CD14-positive monocyte (primary cell): Measurements from ENCODE around the gene PRM1. TPM values are rescaled to one million over a fixed set of nuclear protein-coding genes. Genes with fewer than 3 reads are reported as not detected.
A peak's percentile ranks its signal among the peaks of the same experiment; 100 is the strongest.

Source experiments
- DNase-seq, 3 donors: peaks; one replicate each; pipeline ENCODE4 v3.0.0-alpha.2; 2011 to 2022
- H2AFZ ChIP-seq: 2 replicates; pipeline ENCODE4 v1.6.0; 2012; ENCODE audit warnings: mild to moderate bottlenecking, low read depth, low read length, inconsistent platforms; ENCODE audit not compliant: insufficient read depth, poor library complexity, severe bottlenecking
- H3K27ac ChIP-seq, 2 donors: 1 replicate in 1 of 2; 2 replicates in 1 of 2; pipeline ENCODE4 v1.5.1; 2012 to 2013; ENCODE audit warnings: low read length in 2 of 2, control low read depth in 1 of 2, inconsistent platforms in 1 of 2, low read depth in 1 of 2, mild to moderate bottlenecking in 1 of 2
- H3K27me3 ChIP-seq, 2 donors: one replicate each; pipeline versions ENCODE4 v1.6.0 to v1.6.1; 2011 to 2013; ENCODE audit warnings: low read length in 2 of 2; ENCODE audit not compliant: control insufficient read depth in 2 of 2, insufficient read depth in 2 of 2
- H3K36me3 ChIP-seq, 2 donors: replicated peaks in 1 of 2; 1 replicate in 1 of 2; 2 replicates in 1 of 2; pipeline versions ENCODE4 v1.5.1 to v1.6.1; 2012 to 2013; ENCODE audit warnings: low read length in 2 of 2, control low read depth in 1 of 2, inconsistent platforms in 1 of 2, mild to moderate bottlenecking in 1 of 2; ENCODE audit not compliant: insufficient read depth in 2 of 2, control insufficient read depth in 1 of 2
- H3K4me1 ChIP-seq, 2 donors: 1 replicate in 1 of 2; 2 replicates in 1 of 2; pipeline versions ENCODE4 v1.5.1 to v1.6.1; 2012 to 2013; ENCODE audit warnings: low read length in 2 of 2, control low read depth in 1 of 2, inconsistent platforms in 1 of 2, mild to moderate bottlenecking in 1 of 2, moderate library complexity in 1 of 2; ENCODE audit not compliant: insufficient read depth in 2 of 2, control insufficient read depth in 1 of 2
- H3K4me2 ChIP-seq: replicated peaks from 2 replicates; pipeline ENCODE3; 2012; ENCODE audit warnings: low read length, moderate library complexity, mild to moderate bottlenecking; ENCODE audit not compliant: poor library complexity, severe bottlenecking; ENCODE audit errors: extremely low read depth
- H3K4me3 ChIP-seq, 3 experiments: fragments of 200-600 bp in 1 of 3; sonication (generic) in 1 of 3; replicated peaks in 1 of 3; 1 replicate in 2 of 3; 2 replicates in 1 of 3; pipeline ENCODE4 v1.5.1; 2011 to 2013; ENCODE audit warnings: low read length in 3 of 3, mild to moderate bottlenecking in 3 of 3, control low read depth in 2 of 3, low read depth in 2 of 3, inconsistent platforms in 1 of 3, moderate library complexity in 1 of 3
- H3K79me2 ChIP-seq: 2 replicates; pipeline ENCODE4 v1.6.0; 2012; ENCODE audit warnings: mild to moderate bottlenecking, control low read depth, inconsistent platforms, low read length, moderate library complexity; ENCODE audit not compliant: insufficient read depth
- H3K9ac ChIP-seq: 2 replicates; pipeline ENCODE4 v1.6.0; 2017; ENCODE audit warnings: low read length, mild to moderate bottlenecking; ENCODE audit not compliant: insufficient read depth, poor library complexity, severe bottlenecking
- H3K9me3 ChIP-seq, 2 donors: replicated peaks in 1 of 2; 1 replicate in 1 of 2; 2 replicates in 1 of 2; pipeline versions ENCODE4 v1.5.1 to v1.6.1; 2012 to 2013; ENCODE audit warnings: low read length in 2 of 2, control low read depth in 1 of 2; ENCODE audit not compliant: control insufficient read depth in 1 of 2, insufficient read depth in 1 of 2
- H4K20me1 ChIP-seq: 2 replicates; pipeline ENCODE4 v1.6.0; 2012; ENCODE audit warnings: mild to moderate bottlenecking, low read length, control low read depth, moderate library complexity; ENCODE audit not compliant: insufficient read depth
- H3K27ac Mint-ChIP-seq, 7 donors: one replicate each; pipeline ENCODE4 v1.8.0; 2020; ENCODE audit warnings: mild to moderate bottlenecking in 7 of 7, mixed read lengths in 7 of 7, moderate library complexity in 6 of 7, inconsistent platforms in 2 of 7
- H3K27me3 Mint-ChIP-seq, 3 donors: one replicate each; pipeline ENCODE4 v1.8.0; 2021 to 2022; ENCODE audit warnings: low read depth in 3 of 3, mild to moderate bottlenecking in 3 of 3, mixed read lengths in 3 of 3, moderate library complexity in 3 of 3, inconsistent platforms in 1 of 3
- H3K36me3 Mint-ChIP-seq, 2 donors: one replicate each; pipeline ENCODE4 v1.8.0; 2020; ENCODE audit warnings: mixed read lengths in 2 of 2, inconsistent platforms in 1 of 2, mild to moderate bottlenecking in 1 of 2
- H3K4me1 Mint-ChIP-seq: one replicate; pipeline ENCODE4 v1.8.0; 2020; ENCODE audit warnings: mild to moderate bottlenecking, mixed read lengths
- H3K4me3 Mint-ChIP-seq, 2 donors: one replicate each; pipeline ENCODE4 v1.8.0; 2020; ENCODE audit warnings: mild to moderate bottlenecking in 2 of 2, mixed read lengths in 2 of 2, moderate library complexity in 1 of 2
- H3K9me3 Mint-ChIP-seq, 7 donors: one replicate each; pipeline ENCODE4 v1.8.0; 2020 to 2022; ENCODE audit warnings: mixed read lengths in 7 of 7, mild to moderate bottlenecking in 6 of 7, moderate library complexity in 6 of 7, inconsistent platforms in 2 of 7
- WGBS: methylation state at CpG from one replicate; pipeline ENCODE4 v1.1.5; 2013; ENCODE audit warnings: missing lambda C conversion rate; ENCODE audit not compliant: insufficient coverage; 5-methylcytosine and 5-hydroxymethylcytosine counted together
- intact Hi-C, 2 donors: fragments of 100-400 bp; cut with micrococcal nuclease; formaldehyde crosslinking; loops; one replicate each; pipeline versions ENCODE4 v1.15.0 to v1.15.1; 2023
- polyA plus RNA-seq, 3 donors: library from polyadenylated mRNA; depleted of rRNA in 1 of 3; unstranded in 2 of 3; stranded (reverse) in 1 of 3; fragments of 300-500 nt in 2 of 3; fragments of >200 nt in 1 of 3; fragmentation: Illumina TruSeq in 2 of 3; gene quantifications; 1 replicate in 2 of 3; 2 replicates in 1 of 3; pipeline ENCODE4 v1.2.3, GENCODE V29; 2012 to 2021
- TF ChIP-seq, protein P1 (sequence below): fragments of 200-600 bp; IDR thresholded peaks from one replicate; pipeline ENCODE4 v1.8.0; 2022; ENCODE audit warnings: antibody characterized with exemption, mild to moderate bottlenecking

PRM1 gene
- polyA plus RNA-seq, 3 donors: not detected

DNA sequence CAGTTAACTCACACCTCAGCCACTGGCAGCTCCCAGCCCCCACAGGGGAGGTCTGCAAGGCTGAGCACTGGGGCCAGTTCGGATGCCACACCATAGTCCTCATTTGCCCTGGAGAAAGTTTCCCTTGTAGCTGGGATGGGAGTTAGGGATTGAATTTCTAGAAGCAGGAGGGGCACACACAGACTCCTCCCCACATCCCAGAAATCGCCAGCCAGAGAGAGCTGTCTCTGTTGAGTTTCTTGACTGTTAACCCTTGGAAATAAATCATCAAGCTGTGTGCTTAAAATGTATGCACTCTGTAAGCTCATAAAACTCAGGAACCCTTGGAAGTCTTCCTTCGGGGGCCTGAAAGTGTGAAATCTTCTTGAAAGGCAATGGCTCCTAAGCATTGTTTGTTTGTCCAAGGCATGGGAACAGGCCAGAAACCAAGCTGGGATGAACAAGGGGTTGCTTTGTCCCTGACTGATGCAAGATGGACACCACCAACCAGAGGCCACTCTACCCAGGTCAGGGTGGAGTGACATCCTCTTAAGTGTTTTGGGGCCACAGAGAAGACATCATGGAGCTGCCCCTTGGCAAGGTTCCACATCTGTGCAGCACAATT is 7.3 kb downstream of the PRM1 start:
- Histone ChIP-seq H3K27ac (no peak overlapping the region), H3K36me3 (no peaks in the 10 kb centered on the region), H4K20me1 (no peaks in the 10 kb centered on the region), H3K9me3 (no peaks in the 10 kb centered on the region), H3K4me1 (no peaks in the 10 kb centered on the region), H3K4me2 (no peak overlapping the region), H3K27me3 (peaks cover 0 to 4% of the 10 kb centered on the region in 2 donors), H3K9ac (no peak overlapping the region), H3K4me3 (no peak overlapping the region), H2AFZ (no peak overlapping the region), H3K79me2 (no peaks in the 10 kb centered on the region)
- DNase-seq: no peak
- WGBS: 80% methylated on average over 1 of the region's 3 CpGs
- no peak overlapping the region for H3K4me3 Mint-ChIP-seq
- H3K36me3 Mint-ChIP-seq: no peaks in the 10 kb centered on the region
- peaks cover 4% of the 10 kb centered on the region for H3K4me1 Mint-ChIP-seq
- no peaks in the 10 kb centered on the region for H3K9me3 Mint-ChIP-seq
- H3K27me3 Mint-ChIP-seq: peaks cover 11 to 17% (median 12%) of the 10 kb centered on the region in 3 donors
- intact Hi-C loops: no loop called here
- H3K27ac Mint-ChIP-seq: no peak overlapping the region
- TF ChIP-seq, protein P1, sequence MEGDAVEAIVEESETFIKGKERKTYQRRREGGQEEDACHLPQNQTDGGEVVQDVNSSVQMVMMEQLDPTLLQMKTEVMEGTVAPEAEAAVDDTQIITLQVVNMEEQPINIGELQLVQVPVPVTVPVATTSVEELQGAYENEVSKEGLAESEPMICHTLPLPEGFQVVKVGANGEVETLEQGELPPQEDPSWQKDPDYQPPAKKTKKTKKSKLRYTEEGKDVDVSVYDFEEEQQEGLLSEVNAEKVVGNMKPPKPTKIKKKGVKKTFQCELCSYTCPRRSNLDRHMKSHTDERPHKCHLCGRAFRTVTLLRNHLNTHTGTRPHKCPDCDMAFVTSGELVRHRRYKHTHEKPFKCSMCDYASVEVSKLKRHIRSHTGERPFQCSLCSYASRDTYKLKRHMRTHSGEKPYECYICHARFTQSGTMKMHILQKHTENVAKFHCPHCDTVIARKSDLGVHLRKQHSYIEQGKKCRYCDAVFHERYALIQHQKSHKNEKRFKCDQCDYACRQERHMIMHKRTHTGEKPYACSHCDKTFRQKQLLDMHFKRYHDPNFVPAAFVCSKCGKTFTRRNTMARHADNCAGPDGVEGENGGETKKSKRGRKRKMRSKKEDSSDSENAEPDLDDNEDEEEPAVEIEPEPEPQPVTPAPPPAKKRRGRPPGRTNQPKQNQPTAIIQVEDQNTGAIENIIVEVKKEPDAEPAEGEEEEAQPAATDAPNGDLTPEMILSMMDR: no peak

DNA sequence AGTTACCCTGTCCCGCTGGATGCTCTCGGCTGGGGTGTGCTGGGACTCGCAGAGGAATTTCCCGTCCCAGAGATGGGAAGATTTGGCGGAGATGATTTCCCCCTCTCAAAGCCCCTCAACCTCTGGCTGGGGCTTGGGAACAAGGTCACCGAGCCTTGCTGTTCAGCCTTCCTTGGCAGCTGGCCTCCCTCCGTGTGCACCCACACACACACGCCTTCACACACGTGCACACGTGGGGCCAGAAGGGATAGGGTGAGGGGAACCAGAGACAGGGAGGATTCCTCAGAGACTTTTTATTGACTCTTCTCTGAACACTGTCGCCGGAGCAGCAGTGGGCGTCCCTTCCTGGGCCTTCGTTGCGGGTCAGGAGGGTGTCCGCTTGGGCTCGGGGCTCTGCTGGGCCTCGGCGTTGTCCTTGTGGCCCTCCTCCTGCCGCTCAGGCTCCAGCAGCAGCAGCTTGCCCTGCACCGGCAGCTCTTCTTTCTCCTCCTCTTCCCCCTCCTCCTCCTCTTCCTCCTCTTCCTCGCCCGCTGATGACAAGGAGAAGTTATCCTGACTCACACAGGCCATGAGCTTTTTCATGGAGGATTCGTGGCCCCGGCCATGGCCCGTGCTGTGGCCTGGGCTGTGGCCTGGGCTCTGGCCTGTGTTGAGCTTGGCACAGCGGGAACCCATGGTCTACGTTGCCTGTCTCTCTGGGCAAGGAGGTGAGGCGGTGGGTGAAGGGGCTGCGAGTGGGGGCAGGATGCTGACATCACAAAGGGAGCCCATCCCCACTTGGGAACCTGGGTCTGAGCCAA is 8.0 kb downstream of the PRM1 start, which contains the start of gene PRM3:
Gene PRM3 (minus strand): TSS at position 709 of the 800 bp plus-strand sequence. CDS start 34 bp downstream, at position 675.
- intact Hi-C loops: no loop called here

More for the DNA sequence above, 8.0 kb downstream of the PRM1 start, which contains the start of gene PRM3:
- Histone ChIP-seq H2AFZ (no peak within 1 kb of the TSS), H3K4me2 (no peak within 1 kb of the TSS), H3K27me3 (peaks cover 0 to 4% of the 10 kb centered on the region in 2 donors), H4K20me1 (no peaks in the 10 kb centered on the region), H3K27ac (no peak within 1 kb of the TSS), H3K9me3 (no peaks in the 10 kb centered on the region), H3K9ac (no peak within 1 kb of the TSS), H3K36me3 (no peaks in the 10 kb centered on the region), H3K79me2 (no peaks in the 10 kb centered on the region), H3K4me3 (no peak within 1 kb of the TSS), H3K4me1 (no peaks in the 10 kb centered on the region)
- H3K36me3 Mint-ChIP-seq: no peaks in the 10 kb centered on the region
- TF ChIP-seq, protein P1: no peak
- peaks cover 13 to 24% (median 15%) of the 10 kb centered on the region in 3 donors for H3K27me3 Mint-ChIP-seq
- peak within 1 kb of the TSS in 1 of 2 donors; percentile 43 for H3K4me3 Mint-ChIP-seq
- peak within 1 kb of the TSS in 2 of 7 donors; percentile 37 to 57 for H3K27ac Mint-ChIP-seq
- no peak for DNase-seq
- H3K9me3 Mint-ChIP-seq: no peaks in the 10 kb centered on the region
- H3K4me1 Mint-ChIP-seq: peaks cover 2% of the 10 kb centered on the region
- WGBS: 86% methylated on average over 21 of the region's 30 CpGs
